PC-9 (cell line): ENCODE results near the gene C1orf185.

Source experiments
- EZH2 ChIP-seq: fragments of 200-600 bp; sonication (generic); IDR thresholded peaks from 2 replicates; pipeline ENCODE4 v1.8.0; 2017; ENCODE audit warnings: antibody characterized with exemption, low read depth
- TF ChIP-seq, protein P1 (sequence below): fragments of 200-600 bp; sonication (generic); conservative IDR thresholded peaks from 2 replicates; pipeline ENCODE4 v1.6.1; 2017; ENCODE audit warnings: mixed run types, antibody characterized with exemption, mild to moderate bottlenecking, moderate library complexity

GRCh38 chr1:51139474-51139873, 37.4 kb downstream of the C1orf185 start:
- TF ChIP-seq EZH2: no peak
- TF ChIP-seq, protein P1, sequence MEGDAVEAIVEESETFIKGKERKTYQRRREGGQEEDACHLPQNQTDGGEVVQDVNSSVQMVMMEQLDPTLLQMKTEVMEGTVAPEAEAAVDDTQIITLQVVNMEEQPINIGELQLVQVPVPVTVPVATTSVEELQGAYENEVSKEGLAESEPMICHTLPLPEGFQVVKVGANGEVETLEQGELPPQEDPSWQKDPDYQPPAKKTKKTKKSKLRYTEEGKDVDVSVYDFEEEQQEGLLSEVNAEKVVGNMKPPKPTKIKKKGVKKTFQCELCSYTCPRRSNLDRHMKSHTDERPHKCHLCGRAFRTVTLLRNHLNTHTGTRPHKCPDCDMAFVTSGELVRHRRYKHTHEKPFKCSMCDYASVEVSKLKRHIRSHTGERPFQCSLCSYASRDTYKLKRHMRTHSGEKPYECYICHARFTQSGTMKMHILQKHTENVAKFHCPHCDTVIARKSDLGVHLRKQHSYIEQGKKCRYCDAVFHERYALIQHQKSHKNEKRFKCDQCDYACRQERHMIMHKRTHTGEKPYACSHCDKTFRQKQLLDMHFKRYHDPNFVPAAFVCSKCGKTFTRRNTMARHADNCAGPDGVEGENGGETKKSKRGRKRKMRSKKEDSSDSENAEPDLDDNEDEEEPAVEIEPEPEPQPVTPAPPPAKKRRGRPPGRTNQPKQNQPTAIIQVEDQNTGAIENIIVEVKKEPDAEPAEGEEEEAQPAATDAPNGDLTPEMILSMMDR: peak; percentile 50; the same call in 1 of the 2 replicates
